Astrocyte of the cerebellum (primary cell): ENCODE data around the gene CXXC5.

ENCODE experiments used
- DNase-seq: peaks from one replicate; pipeline ENCODE4 v3.0.0-alpha.2; 2011; ENCODE audit warnings: low read depth
- H3K4me3 ChIP-seq: 2 replicates; pipeline ENCODE4 v1.5.1; 2011; ENCODE audit warnings: mild to moderate bottlenecking, low read depth, low read length, moderate library complexity
- in situ Hi-C: cut with HindIII; loops from 2 replicates; pipeline ENCODE4 v1.10.0; 2017; ENCODE audit warnings: low sequenced_read_pairs
- TF ChIP-seq, protein P1 (sequence below): IDR thresholded peaks from 2 replicates; pipeline ENCODE4 v1.5.1; 2012; ENCODE audit warnings: low read length, low read depth, moderate library complexity, mild to moderate bottlenecking; ENCODE audit errors: missing control alignments

CXXC5 gene

DNA sequence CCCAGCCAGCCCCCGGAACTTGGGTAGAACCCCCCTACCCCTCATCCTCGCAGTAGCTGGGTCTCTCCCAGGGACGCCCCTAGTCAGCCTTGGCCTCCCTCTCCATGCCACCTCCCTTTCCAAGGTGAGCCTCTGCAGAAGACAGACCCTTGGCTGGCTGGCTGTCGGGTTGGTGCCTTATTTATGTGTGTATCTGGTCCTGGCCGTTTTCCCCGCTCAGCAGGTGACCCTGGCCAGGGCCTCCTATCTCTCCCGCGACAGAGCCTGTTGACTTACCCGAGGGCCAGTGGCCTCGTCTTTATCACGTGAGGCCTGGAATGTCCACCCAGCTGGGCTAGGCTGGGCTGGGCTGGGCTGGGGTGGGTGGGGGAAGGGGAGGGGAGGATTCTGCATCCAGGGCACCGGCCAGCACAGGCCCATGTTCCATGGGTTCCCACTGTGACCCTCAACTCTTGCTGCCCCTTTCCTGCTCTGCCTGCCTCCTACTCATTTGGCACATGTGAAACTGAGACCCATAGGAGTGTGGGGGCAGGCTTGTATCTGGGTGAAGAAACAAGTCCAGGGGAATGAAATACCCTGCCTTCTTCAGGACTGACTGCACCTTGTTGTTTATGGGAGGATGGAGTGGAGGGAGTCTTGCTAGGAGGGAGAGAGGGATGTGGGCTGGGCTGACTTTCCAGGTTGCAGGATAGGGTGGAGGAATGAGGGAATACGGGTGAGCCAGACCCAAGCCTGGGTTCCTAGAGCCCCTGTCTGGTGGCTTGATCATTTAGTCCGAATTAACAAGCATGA is 3.1 kb downstream of the CXXC5 start:
- DNase-seq: no peak
- H3K4me3 ChIP-seq: peak overlapping the region; percentile 90
- in situ Hi-C loops: no loop called here
- TF ChIP-seq, protein P1, sequence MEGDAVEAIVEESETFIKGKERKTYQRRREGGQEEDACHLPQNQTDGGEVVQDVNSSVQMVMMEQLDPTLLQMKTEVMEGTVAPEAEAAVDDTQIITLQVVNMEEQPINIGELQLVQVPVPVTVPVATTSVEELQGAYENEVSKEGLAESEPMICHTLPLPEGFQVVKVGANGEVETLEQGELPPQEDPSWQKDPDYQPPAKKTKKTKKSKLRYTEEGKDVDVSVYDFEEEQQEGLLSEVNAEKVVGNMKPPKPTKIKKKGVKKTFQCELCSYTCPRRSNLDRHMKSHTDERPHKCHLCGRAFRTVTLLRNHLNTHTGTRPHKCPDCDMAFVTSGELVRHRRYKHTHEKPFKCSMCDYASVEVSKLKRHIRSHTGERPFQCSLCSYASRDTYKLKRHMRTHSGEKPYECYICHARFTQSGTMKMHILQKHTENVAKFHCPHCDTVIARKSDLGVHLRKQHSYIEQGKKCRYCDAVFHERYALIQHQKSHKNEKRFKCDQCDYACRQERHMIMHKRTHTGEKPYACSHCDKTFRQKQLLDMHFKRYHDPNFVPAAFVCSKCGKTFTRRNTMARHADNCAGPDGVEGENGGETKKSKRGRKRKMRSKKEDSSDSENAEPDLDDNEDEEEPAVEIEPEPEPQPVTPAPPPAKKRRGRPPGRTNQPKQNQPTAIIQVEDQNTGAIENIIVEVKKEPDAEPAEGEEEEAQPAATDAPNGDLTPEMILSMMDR: no peak

DNA sequence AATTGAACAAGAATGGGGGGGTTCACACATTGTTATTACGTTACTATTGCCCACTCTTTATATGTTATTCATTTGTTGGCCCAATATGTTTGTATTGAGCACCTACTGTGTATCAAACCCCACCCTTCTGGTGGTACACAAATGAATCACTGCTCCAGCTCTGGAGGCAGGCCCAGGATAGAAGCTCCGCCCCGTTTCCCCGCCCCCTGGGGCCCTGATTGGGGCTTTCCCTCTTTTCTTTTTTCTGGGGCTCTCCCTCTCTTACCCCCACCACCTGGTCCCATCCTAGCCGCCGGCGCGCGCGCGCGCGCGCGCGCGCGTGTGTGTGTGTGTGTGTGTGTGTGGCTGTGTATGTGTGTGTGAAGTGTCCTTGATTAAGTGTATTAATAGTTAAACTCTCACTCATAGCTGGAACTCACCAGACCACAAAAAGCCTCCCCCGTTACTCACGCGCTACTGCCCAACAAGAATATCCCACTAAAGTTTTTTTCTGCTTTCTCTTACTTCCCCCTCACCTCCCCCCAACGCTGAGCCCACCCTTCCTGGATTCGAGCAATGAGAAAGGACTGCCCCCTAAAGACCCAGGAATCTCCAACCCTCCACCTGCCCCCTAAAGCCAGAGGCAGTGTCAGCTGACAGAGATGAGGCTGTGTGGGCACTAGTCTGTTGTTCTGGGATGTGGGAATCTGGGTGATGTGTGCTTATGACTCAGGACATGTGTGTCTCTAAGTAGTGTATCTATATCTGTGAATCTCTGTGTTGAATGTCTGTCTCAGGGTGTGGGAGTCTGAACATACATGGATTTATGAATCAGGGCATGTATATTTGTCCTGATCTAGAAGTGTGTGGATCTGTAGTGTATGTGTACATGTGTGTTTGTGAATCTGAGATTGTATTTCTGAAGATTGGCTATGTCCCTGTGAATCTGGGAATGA is 4.0 kb downstream of the CXXC5 start:
- peak overlapping the region; percentile 90 for H3K4me3 ChIP-seq
- DNase-seq: peak; percentile 55
- in situ Hi-C loops: no loop called here
- TF ChIP-seq, protein P1: no peak

DNA sequence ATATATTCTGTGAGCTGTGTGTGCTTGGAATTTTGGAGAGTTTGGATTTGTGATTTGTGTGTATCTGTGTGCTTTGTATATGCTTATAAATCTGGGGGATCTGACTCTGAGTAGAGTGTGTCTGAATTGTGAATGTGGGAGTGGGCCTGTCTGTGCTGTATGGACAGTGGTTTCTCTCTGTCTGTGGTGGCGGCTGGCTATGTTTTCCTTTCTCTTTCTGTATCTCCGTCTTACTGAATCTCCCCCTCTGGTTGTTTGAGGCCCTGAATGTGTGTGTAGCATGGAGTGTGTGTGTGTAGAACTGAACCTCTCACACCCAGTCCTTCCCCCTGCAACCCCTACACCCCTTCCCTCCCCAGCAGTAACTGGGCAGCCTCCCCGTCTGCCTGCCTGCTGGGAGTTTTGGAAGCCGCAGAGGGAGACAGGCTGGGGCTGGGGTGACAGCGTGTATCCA is 4.7 kb downstream of the CXXC5 start:
- peak overlapping the region; percentile 90 for H3K4me3 ChIP-seq
- in situ Hi-C loops: no loop called here
- DNase-seq: no peak
- TF ChIP-seq, protein P1: no peak

DNA sequence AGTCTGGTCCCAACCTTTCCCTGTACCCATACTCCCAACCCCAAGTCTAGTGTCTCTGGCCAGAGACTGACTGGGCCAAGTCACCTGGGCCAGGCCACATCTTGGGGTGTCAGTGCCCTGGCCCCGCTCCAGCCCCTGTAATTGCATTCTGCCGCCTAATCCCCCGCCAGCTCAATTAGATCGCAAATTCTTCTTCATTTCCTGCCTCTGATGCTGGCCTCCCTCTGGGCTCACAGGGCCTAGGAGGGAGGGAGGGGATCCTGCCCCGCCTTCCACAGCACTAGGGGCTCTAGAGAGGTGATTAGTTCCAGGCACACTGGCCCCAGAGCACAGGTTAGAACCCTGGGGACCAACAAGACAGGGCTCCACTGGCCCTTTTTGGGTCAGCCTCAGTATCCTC is 5.5 kb downstream of the CXXC5 start:
- in situ Hi-C loops: no loop called here
- H3K4me3 ChIP-seq: no peak overlapping the region
- no peak for DNase-seq
- TF ChIP-seq, protein P1: no peak

DNA sequence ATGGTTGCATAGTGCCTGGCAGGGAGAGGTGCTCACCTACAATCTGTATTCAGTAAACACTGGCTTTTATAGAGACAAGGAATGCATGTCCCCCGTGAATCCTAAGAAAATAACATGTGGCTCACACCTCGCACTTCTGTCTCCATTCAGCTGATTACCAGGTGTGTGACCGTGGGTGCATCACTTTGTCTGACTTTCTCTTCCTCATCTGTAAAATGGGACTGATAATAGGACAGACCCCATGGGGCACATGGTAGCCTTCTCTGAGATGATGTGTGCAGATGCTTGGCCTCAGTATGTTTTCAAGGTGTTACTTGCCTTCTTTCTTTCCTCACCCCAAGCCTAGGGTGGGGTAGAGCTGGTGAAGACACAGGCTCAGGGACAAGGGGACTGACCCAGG is 6.3 kb downstream of the CXXC5 start:
- no peak for DNase-seq
- no peak overlapping the region for H3K4me3 ChIP-seq
- in situ Hi-C loops: no loop called here
- TF ChIP-seq, protein P1: no peak

DNA sequence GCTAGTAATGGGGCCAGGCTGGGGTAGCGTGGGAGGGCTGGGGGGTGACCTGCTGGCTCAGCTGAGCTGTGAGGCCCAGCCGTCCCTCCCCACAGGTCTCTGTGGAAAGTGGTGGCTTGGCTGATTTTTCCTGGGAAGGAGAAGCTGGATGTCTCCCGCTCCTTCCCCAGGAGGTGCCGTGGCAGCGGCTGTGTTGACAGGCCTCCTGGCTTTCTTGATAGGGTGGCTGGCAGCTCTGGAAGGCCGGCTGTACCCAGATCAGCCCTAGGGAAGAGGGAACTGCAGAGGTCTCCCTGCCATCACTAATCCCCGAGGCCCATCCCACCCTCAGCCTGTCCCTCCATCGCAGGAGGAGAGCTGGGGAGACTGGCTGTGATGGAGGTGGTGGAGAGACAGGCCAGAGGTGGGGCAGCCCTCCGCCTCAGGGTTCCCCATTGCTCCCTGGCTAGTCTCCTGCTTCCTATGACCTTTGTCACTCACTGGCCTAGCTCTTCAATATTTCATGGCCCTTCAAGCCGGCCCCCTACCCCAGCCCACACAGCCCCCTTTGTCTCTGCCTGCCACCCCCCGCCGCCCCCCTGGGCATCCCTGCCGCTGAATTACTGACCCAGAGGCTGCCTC is 6.8 kb downstream of the CXXC5 start:
- no peak overlapping the region for H3K4me3 ChIP-seq
- in situ Hi-C loops: no loop called here

More for the DNA sequence above, 6.8 kb downstream of the CXXC5 start:
- TF ChIP-seq, protein P1: no peak
- no peak for DNase-seq
